OCI-M1 (cell line): ENCODE measurements around the gene SLC25A10.
A peak's percentile ranks its signal among the peaks of the same experiment; 100 is the strongest.

Experiments used
- DNase-seq: peaks from one replicate; lab custom pipeline; 2025; lab: John Stamatoyannopoulos, UW

The SLC25A10 gene

DNA sequence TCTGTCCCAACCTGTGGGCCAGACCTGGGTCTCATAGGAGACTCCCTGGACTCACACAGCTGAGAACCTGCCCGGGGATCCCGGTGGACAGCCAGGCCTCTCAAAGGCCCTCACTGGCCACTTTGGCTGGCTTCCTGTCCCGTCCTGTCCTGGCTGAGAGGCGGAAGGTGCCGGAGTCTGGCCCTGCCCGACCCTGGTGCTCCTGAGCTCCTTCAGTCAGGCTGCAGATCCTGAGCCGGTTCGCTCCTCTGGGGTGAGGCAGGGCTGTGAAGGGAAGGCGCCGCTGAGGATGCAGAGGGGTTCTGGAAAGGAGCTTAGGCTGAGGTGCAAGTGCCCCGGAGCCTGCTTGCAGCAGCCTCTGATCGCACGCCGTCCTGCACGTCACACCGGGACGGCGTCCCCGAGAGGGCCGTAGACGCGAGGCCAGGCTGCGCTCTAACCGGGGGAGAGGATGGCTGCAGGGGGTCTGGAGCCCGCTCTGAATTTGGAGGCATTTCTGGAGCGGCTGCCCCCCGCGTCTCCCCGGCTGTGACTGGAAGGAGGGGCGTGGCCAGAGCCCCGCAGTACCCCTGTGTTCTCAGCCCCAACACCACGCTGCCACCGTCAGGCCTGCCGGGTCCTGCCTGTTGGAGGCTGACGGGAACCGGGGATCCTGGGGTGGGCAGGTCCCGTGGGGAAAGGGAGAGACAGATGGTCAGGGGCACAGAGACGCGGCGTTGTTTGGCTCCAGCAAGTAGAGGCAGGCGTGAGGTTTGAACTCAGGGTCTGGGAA, 24.1 kb upstream of the SLC25A10 start:
- no peak for DNase-seq

DNA sequence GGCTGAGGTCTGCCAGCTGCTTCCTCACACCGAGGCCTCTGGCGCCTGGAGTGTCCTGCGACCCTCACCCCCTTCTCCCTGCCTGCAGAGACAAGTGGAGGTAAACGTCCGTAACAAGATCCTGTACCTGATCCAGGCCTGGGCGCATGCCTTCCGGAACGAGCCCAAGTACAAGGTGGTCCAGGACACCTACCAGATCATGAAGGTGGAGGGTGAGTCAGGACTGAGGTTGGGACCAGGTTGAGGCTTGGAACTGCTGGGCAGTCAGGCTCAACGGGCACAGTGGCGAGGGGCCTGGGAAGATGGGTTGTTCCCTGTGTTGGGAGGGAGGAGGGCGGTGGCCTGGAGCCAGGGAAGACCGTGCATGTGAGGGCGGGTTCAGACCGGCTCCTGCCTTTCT, 23.5 kb upstream of the SLC25A10 start:
- no peak for DNase-seq

DNA sequence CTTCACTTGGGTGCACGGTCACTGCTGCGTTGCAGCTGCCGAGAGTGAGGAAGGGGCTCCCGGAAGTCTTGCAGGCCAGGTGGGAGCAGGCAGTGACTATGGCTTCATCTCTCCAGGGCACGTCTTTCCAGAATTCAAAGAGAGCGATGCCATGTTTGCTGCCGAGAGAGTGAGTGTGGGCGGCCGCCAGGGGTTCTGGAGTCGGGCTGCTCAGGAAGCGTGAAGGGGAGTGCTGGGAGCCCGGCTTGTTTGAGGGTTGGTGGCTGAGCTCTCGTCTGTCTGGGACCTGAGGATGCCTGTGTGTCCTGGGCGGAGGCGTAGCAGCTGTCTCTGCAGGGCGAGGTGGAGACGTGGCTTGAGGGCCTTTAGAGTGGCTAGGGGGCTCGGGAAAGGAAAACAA, 22.0 kb upstream of the SLC25A10 start:
- DNase-seq = no peak

DNA sequence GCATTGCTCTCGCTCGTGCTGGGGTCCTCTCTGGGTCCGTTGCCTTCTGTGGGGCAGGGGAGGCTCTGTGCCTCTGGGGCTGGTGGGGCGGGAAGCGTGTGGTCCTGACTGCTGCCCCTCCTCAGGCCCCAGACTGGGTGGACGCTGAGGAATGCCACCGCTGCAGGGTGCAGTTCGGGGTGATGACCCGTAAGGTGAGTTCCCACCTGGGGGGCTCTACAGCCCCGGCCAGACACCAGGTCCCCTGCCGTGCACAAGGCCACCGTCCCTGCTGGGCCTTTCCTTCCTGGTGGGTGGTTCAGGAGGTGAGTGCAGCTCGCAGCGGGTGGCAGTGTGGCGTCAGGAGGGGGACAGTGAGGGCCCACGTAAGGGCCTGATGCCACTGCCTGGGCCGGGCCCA, 21.5 kb upstream of the SLC25A10 start:
- DNase-seq = no peak

DNA sequence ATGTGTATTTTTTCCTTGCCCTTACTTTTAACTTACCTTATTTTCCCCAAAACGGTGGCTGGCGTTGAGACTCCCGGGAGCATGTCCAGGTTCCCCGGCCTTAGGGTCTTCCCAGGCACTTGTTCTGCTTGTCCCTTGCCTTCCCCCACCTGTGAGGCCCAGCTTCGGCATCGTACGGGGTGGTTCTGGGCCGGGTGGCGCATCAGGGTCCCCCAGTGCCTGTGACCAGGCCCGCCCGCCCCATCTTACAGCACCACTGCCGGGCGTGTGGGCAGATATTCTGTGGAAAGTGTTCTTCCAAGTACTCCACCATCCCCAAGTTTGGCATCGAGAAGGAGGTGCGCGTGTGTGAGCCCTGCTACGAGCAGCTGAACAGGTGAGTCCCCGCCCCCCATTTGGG, 20.9 kb upstream of the SLC25A10 start:
- DNase-seq = no peak

DNA sequence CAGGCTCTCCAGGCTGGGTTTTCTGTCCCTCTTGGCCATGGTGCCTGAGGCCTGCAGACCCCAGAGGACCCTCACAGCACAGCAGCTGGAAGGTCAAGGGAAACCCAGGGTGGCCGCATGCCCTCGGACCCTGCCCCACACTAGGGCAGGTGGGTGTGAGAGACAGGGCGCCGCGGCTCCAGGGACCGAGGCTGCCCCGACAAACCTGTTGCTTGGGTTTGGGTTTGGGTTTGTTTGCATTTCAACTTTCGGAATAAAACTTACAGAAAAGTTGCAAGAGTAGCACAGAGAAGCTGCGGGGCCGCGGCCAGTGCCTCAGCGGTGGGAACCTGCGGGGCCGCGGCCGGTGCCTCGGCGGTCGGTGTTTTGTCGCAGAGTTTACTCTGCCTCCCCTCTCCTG, 20.5 kb upstream of the SLC25A10 start:
- no peak for DNase-seq

DNA sequence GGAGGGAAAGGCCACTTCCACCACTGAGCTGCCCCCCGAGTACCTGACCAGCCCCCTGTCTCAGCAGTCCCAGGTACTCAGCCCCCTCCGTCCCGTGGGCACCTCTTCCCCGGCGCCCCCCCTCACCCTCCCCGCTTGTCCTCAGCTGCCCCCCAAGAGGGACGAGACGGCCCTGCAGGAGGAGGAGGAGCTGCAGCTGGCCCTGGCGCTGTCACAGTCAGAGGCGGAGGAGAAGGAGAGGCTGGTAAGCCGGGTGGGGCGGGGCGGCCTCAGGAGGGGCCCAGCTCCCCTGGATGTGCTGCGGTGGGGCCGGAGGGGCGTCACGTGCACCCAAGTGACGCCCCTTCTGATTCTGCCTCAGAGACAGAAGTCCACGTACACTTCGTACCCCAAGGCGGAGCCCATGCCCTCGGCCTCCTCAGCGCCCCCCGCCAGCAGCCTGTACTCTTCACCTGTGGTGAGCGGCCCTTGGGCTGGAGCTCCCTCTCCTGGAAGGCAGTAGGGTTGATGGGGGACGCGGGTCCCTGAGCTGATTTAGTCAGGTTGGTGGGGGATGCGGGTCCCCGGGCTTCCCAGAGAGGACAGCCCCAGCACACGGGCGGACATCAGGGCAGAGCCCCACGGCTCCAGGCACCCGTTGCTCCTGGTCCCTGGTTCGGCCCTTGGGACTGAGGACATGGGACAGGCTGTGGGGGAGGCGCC, 18.4 kb upstream of the SLC25A10 start:
- no peak for DNase-seq

DNA sequence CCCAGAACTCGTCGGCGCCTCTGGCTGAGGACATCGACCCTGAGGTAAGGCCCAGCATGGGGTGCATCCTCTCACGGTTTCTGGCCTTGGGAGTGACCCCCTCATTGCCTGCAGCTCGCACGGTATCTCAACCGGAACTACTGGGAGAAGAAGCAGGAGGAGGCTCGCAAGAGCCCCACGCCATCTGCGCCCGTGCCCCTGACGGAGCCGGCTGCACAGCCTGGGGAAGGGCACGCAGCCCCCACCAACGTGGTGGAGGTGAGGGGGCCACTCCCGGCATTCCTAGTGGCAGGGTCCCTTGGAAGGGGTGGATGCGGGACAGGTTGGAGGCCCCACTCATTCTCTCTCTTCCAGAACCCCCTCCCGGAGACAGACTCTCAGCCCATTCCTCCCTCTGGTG, 17.3 kb upstream of the SLC25A10 start:
- DNase-seq = no peak

DNA sequence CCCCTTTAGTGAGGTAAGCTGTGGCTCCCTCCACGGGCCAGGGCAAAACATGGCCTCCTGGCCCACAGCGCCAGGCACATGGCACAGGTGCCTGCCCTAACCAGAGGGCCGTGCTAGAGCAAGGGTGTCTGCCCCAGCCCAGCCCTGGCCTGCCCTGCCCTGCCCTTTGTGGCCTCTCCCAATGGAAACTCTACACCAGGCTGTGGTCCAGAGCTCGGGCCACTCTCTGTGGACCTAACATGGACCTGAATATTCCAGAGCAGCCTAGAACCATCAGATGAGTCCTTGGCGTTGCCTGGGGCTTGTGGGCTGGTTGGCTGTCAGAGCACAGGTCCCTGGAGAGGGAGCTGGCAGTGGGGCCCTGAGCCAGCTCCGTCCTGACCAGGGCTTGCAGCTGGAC, 16.9 kb upstream of the SLC25A10 start:
- no peak for DNase-seq

DNA sequence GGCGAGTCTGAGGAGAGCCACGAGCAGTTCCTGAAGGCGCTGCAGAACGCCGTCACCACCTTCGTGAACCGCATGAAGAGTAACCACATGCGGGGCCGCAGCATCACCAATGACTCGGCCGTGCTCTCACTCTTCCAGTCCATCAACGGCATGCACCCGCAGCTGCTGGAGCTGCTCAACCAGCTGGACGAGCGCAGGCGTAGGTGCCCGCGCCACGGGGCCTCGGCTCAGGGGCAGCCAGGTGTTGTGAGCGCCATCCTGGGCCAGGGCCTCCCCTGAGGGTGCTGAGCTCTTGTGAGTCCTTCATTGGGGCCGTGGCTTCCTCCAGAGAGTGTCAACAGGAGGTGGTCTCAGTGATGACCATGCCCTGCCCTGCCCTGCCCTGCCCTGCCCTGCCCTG, 16.3 kb upstream of the SLC25A10 start:
- DNase-seq = no peak

DNA sequence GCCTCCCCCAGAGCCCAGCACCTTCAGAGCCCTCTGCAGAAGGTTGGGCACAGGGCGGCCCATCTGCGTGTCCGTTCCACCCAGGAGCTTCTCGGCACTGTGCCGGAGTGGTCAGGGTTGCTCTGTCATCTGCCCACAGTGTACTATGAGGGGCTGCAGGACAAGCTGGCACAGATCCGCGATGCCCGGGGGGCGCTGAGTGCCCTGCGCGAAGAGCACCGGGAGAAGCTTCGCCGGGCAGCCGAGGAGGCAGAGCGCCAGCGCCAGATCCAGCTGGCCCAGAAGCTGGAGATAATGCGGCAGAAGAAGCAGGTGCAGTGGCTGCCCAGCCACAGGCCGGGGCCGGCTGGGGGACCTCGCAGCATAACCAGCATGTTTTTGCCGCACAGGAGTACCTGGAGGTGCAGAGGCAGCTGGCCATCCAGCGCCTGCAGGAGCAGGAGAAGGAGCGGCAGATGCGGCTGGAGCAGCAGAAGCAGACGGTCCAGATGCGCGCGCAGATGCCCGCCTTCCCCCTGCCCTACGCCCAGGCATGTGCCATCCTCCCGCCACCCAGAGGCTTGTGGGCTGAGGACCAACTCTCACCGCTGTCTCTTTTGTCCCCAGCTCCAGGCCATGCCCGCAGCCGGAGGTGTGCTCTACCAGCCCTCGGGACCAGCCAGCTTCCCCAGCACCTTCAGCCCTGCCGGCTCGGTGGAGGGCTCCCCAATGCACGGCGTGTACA, 15.7 kb upstream of the SLC25A10 start:
- DNase-seq = no peak

DNA sequence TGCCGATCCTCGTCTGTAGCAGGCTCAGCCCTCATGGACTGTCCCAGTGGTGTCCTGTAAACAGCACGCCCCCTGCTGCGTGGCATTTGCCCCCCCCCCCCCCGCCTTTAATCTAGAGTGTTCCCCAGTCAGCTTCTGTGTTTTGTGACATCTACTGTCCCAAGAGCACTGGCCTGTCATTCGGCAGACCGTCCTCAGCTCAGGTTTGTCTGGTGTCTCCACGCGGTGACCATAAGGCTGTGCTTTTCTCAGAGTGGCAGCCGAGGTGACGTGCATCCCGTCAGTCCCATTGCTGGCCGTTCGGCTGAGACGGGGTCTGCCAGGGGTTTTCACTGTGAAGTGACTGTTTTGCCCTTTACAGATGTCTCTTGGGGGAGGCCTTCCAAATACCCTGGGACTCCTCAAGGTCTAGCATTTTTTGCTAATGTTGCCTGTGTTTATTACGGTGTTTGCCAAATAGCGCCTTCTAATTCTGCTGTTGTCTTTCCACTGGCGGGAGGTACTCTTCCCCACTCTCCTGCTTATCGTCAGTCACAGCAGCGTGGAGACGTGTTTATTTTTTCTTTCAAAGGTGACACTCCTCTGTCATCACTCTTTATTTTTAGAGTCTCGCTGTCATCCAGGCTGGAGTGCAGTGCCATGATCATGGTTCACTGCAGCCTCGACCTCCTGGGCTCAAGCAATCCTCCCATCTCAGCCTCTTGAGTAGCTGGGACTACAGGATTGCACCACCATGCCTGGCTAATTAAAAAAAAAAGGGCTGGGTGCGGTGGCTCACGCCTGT, 14.6 kb upstream of the SLC25A10 start:
- no peak for DNase-seq

DNA sequence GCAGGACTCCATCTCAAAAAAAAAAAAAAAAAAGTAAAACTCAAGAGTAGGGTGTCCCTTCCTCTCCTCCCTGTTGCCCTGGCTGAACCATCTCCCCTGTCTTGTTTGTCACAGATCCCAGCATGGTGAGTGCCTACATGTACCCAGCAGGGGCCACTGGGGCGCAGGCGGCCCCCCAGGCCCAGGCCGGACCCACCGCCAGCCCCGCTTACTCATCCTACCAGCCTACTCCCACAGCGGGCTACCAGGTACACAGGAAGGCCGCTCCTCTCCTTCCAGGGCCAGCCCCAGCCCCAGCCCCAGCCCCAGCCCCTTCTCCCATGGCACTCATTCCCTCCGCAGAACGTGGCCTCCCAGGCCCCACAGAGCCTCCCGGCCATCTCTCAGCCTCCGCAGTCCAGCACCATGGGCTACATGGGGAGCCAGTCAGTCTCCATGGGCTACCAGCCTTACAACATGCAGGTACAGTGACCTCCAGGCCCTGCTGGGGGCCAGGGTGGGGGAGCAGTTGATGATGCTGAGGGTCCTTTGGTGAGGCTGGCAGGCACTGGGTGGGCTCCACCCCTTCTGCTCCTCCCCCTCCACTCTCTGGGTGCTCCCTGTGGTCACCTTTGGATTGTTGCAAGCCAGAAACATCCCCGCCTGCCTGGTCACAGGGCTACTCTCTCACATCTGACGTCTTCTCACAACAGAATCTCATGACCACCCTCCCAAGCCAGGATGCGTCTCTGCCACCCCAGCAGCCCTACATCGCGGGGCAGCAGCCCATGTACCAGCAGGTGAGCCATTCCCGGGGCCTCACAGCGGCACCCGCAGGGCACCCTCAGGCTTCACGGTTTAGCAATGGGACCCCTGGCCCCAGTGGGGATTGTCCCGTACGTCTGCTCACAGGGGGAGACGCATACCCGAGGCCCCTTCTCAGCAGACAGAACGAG, 11.5 kb upstream of the SLC25A10 start:
- DNase-seq = no peak

DNA sequence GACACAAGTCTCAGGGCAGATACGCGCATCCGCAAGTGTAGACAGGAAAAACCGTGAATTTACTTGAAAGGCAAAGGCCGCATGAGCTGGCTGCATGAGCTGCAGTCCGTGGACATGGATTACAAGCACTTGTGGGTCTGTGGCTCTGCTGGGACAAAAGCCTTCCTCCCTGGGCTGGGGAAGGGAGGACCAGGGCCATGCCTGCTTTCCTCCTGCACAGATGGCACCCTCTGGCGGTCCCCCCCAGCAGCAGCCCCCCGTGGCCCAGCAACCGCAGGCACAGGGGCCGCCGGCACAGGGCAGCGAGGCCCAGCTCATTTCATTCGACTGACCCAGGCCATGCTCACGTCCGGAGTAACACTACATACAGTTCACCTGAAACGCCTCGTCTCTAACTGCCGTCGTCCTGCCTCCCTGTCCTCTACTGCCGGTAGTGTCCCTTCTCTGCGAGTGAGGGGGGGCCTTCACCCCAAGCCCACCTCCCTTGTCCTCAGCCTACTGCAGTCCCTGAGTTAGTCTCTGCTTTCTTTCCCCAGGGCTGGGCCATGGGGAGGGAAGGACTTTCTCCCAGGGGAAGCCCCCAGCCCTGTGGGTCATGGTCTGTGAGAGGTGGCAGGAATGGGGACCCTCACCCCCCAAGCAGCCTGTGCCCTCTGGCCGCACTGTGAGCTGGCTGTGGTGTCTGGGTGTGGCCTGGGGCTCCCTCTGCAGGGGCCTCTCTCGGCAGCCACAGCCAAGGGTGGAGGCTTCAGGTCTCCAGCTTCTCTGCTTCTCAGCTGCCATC, 10.6 kb upstream of the SLC25A10 start:
- DNase-seq = peak; percentile 35

DNA sequence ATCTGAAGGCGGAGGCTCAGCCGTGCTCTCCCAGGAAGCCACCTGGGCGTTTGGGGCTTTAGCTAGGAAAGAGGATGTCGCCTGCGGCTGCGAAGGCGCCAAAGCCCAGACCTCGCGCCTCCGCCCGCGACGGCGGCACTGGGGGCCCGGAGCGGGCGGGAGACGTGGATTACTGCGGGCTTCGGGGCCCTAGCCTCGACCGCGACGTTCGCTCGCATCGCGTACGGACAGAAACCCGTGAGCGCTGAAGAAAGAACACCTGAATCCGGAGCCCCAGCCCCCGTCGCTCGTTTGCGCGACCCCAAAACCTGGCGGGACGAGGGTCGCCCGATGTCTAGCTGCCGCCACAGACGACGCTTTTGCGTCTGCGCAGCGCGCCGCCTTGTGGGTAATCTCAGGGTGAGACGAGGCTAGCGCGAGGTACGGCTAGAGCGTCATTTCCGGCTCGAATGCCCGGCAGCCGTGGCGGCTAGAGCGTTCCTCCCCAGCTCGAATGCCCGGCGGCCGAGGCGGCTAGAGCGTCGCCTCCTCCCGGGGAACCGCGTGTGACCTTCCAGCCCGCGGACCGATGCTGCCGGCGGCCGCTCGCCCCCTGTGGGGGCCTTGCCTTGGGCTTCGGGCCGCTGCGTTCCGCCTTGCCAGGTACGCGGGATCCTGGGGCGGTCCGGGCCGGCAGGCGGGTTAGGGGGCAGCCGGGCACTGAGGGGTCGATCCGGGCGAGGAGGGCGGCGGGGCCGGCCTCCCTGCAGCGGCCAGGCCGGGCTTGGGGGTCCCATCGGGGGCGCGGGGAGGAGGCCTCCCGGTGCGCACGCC, 8.9 kb upstream of the SLC25A10 start, which contains the start of gene MRPL12:
Gene MRPL12, plus strand, starts transcription at position 434 of the 813 bp plus-strand sequence. Its CDS starts 135 bp downstream, at position 569.
- peak; percentile 96 for DNase-seq

DNA sequence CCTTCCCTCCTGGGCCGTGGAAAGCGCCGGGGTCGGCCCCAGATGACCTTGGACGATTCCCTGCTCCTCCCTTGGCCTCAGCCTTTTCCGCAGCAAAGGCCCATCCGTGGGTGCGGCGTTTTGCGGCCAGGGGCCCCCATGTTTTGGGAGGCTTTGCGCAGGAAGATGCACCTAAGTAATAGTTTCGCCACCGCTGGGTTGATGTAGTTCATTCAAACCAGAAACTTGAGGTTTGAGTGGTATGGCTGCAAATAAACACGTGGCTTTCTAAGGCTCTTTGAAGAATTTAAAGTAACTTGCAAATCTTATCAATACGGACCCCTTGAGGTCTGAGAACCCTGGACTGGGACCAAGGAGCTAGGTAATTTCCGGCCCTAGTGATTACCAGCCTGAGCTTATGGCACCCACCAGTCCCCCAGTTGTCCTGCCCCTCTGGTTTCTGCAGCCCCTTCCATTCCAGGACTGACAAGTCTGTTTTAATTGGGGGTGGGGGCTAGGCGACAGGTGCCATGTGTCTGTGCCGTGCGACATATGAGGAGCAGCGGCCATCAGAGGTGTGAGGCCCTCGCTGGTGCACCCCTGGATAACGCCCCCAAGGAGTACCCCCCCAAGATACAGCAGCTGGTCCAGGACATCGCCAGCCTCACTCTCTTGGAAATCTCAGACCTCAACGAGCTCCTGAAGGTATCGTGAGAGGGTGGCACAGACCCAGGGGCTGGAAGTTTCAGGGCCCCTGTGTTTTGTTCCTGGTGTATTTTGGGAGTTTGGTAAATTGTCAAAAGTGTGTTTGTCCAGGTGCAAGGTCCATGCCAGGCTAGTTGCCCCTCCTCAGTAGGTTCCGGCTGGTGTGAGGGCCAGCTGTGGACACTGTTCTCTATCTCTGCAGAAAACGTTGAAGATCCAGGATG, 8.1 kb upstream of the SLC25A10 start:
- no peak for DNase-seq

DNA sequence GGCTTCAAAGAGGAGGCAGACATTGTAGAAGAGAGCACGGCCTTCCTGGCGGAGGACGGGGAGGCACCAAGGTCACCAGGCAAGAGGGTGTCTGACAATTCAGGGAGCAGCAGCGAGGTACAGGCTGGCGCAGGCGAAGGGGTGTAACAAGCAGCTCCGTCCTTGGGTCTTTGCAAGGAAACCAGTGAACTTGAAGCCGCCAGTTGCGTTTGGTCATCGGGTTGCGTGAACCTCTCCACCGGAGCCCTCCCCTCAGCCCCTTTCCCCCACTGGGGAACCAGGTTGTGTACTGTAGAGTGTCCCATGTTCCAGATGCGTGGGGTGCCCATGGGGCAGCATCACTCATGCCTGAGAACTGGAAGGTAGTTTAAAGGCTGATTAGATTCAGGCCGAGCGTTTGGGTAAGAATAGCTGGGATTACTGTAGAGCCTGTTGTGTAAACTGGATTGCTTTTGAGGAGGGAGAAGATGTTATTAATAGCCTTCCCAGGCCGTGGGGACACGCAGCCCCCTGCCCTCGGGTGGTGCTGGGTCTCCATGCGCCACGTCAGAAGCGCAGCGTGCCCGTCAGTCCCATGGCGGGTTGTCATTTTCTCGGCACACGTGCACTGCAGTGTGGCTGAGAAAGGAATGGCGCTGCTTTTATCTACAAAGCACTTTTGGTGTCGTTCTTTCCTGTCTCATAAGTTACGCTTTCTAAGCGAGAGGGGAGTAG, 6.4 kb upstream of the SLC25A10 start:
- no peak for DNase-seq

DNA sequence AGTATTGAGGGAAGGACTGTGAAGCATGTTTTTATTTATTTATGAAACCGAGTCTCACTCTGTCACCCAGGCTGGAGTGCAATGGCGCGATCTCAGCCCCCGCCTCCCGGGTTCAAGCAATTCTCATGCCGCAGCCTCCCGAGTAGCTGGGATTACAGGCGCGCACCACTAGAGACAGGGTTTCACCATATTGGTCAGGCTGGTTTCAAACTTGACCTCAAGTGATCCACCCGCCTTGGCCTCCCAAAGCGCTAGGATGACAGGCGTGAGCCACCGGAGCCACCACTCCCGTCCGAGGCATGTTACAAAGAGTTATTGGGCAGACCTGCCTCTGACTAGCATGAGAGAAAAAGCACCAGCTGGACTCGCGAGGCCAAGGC, 5.9 kb upstream of the SLC25A10 start:
- DNase-seq = no peak
